ENCODE results near the gene LGR5.

The LGR5 gene

DNA sequence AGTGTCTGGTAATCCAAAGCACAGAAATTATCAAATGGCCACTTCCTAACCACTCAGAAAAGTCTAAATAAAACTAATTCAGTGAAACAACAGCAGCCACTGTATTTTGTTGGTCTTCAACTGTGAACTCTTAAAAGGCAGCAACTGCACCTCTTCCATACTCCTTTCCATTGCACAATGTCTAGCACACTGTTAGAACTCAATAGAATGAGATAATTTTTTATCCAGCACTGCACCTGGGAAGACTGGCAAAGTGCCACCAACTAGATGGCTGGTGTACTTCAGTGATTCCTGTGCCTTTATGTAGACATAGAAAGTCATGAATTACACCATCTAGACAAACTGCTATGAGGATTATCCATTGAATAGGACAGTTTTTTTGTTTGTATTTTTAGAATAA is 26.2 kb downstream of the LGR5 start:
- in situ Hi-C loops (cut with HindIII; ENCODE audit: low sequenced_read_pairs), result no loop called here
- TF ChIP-seq, protein P1, sequence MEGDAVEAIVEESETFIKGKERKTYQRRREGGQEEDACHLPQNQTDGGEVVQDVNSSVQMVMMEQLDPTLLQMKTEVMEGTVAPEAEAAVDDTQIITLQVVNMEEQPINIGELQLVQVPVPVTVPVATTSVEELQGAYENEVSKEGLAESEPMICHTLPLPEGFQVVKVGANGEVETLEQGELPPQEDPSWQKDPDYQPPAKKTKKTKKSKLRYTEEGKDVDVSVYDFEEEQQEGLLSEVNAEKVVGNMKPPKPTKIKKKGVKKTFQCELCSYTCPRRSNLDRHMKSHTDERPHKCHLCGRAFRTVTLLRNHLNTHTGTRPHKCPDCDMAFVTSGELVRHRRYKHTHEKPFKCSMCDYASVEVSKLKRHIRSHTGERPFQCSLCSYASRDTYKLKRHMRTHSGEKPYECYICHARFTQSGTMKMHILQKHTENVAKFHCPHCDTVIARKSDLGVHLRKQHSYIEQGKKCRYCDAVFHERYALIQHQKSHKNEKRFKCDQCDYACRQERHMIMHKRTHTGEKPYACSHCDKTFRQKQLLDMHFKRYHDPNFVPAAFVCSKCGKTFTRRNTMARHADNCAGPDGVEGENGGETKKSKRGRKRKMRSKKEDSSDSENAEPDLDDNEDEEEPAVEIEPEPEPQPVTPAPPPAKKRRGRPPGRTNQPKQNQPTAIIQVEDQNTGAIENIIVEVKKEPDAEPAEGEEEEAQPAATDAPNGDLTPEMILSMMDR (IDR thresholded peaks at IDR 0.05; ENCODE audit: low read depth, low read length, missing control alignments), result no peak
- no peak overlapping the region for H3K4me3 ChIP-seq (ENCODE audit: low read depth, low read length)
- DNase-seq (ENCODE audit: low read depth), result no peak

DNA sequence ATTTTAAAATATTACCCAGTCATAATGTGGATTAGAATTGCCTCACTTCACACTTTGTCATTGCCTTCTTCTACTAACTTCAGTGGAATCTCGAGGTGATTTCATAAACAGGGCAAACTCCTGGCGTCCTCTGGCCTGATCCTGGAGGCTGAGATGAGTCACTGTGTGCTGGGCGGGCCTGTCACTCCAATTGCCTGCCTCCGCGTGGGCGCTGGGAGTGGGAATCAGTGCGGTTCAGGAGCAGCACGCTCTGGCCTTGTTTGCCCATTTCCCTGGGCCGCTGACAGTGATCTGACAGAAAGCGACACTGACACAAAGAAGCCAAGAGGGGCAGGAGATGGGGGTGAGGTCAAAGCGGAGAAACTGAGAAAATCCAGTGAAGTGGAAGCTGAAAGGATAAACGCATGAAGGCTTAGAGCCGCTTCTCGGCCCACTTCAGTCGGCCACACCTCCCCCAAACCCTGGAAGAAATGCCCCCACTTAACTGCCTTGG is 29.7 kb downstream of the LGR5 start:
- DNase-seq (ENCODE audit: low read depth), result no peak
- TF ChIP-seq, protein P1 (IDR thresholded peaks at IDR 0.05; ENCODE audit: low read depth, low read length, missing control alignments), result no peak

DNA sequence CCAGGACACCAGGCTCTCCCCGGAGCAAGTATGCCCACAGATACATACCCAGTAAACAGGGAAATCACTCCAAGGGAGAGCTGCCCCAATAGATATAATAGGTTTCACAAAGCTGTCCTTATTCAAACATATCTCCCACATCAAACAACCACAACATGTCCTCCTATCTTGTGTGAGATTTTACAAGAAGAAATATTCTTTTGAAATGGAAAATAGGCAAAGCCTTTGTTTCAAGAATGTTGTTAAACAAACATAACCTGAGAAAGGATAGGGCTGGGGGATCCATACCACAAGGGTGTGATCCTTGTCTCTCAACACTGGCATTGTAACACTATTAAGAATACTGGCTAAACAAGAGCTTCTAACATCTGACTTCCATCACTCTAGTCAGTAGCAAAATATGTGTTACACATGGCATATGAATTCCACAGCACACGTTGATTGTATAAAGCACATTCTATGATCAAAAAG is 32.9 kb downstream of the LGR5 start:
- in situ Hi-C loops (cut with HindIII; ENCODE audit: low sequenced_read_pairs), result no loop called here
- no peak for DNase-seq (ENCODE audit: low read depth)
- no peak overlapping the region for H3K4me3 ChIP-seq (ENCODE audit: low read depth, low read length)
- TF ChIP-seq, protein P1 (IDR thresholded peaks at IDR 0.05; ENCODE audit: low read depth, low read length, missing control alignments), result no peak

More for the DNA sequence above, 29.7 kb downstream of the LGR5 start:
- in situ Hi-C loops (cut with HindIII; ENCODE audit: low sequenced_read_pairs), result no loop called here
- H3K4me3 ChIP-seq (ENCODE audit: low read depth, low read length), result no peak overlapping the region

DNA sequence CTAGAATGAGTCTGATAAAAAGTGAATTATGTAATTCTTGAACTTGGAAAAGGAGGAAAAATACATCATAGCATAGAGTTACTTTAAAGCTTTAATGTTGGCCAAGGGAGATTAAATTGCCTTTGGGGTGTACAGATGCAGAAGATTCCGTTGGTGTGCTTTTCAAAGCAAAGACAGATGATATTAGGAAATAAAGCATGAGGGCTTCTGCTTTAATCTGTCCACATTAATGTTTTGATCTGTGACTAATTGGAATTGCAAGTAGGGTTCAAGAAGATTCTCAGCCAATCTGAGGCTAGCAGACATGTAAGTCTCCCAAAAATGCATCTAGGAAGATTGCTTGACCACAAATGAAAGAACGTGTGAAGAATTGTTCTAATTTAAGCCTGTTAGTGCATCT is 35.2 kb downstream of the LGR5 start:
- no peak overlapping the region for H3K4me3 ChIP-seq (ENCODE audit: low read depth, low read length)
- no peak for DNase-seq (ENCODE audit: low read depth)
- in situ Hi-C loops (cut with HindIII; ENCODE audit: low sequenced_read_pairs), result no loop called here
- TF ChIP-seq, protein P1 (IDR thresholded peaks at IDR 0.05; ENCODE audit: low read depth, low read length, missing control alignments), result no peak

DNA sequence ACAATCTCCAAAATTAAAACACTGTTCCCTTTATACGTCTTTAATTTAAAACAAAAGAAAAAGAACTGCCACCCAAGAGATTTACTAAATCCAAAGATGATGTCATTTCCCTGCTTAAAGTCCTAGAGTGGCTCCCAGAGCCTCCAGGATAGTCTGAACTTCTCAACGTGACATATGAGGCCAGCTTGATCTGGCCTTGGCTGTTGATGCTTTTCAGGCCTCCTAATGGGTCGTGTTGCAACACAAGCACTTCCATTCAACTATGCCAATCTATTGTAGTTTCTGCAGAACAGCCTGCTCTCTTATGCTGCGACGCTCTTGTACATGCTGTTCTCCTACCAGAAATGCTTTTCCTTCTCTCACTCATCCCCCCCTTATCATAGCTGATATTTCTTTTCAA is 35.7 kb downstream of the LGR5 start:
- no peak for DNase-seq (ENCODE audit: low read depth)
- H3K4me3 ChIP-seq (ENCODE audit: low read depth, low read length), result no peak overlapping the region
- in situ Hi-C loops (cut with HindIII; ENCODE audit: low sequenced_read_pairs), result no loop called here
- TF ChIP-seq, protein P1 (IDR thresholded peaks at IDR 0.05; ENCODE audit: low read depth, low read length, missing control alignments), result no peak

DNA sequence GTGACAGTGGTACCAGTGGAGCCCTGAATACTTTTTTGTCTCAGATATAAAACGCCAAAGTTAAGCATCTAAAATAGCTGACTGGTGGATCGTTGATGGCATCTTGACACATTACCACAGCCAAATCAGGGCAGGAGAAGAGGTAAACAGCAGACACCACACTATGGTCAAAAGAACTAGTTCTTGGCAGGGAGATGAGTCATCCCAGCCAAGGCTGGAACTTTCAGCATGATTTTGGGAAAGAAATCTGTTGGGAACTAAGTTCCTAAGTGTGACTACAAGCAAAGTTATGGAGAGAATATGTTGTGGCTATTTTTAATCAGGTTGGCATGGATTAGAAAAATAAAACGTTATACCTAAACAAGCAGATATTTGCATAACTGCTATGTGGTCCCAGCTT is 36.9 kb downstream of the LGR5 start:
- no peak overlapping the region for H3K4me3 ChIP-seq (ENCODE audit: low read depth, low read length)
- in situ Hi-C loops (cut with HindIII; ENCODE audit: low sequenced_read_pairs), result no loop called here
- TF ChIP-seq, protein P1 (IDR thresholded peaks at IDR 0.05; ENCODE audit: low read depth, low read length, missing control alignments), result no peak
- DNase-seq (ENCODE audit: low read depth), result peak; percentile 77

Measured in astrocyte of the cerebellum (primary cell).